Activated CD8-positive, alpha-beta T cell treated with anti-CD3 and anti-CD28 coated beads, Interleukin-2, amount 10 ng/mL, durations not matched to agents 7 days and 5 days (primary cell): Measurements from ENCODE around the gene TCF25. TPM values are rescaled to one million over a fixed set of nuclear protein-coding genes. Genes with fewer than 3 reads are reported as not detected.
A peak's percentile ranks its signal among the peaks of the same experiment; 100 is the strongest.

ENCODE experiments used
- ATAC-seq: fragments of 150-1000 bp; cut with Tn5 transposase; one replicate; pipeline ENCODE4 v1.10.0; 2021; ENCODE audit warnings: moderate library complexity
- CTCF ChIA-PET: fragments of 350-600 bp; sonication (Branson Sonifier 250); formaldehyde crosslinking; loops from one replicate; lab custom pipeline; 2021; ENCODE audit warnings: antibody characterized with exemption; lab: Charles Lee
- POLR2A ChIA-PET: fragments of 350-600 bp; sonication (Branson Sonifier 250); formaldehyde crosslinking; loops from one replicate; lab custom pipeline; 2021; ENCODE audit warnings: antibody characterized with exemption; lab: Charles Lee
- DNase-seq: peaks from one replicate; pipeline ENCODE4 v3.0.0-alpha.2; 2020
- H3K27ac Mint-ChIP-seq: one replicate; pipeline ENCODE4 v1.8.0; 2021; ENCODE audit warnings: mild to moderate bottlenecking, mixed read lengths
- H3K27me3 Mint-ChIP-seq: one replicate; pipeline ENCODE4 v1.8.0; 2021; ENCODE audit warnings: low read depth, mixed read lengths
- H3K36me3 Mint-ChIP-seq: one replicate; pipeline ENCODE4 v1.8.0; 2021; ENCODE audit warnings: low read depth, mixed read lengths
- H3K4me1 Mint-ChIP-seq: one replicate; pipeline ENCODE4 v1.8.0; 2021; ENCODE audit warnings: low read depth, mixed read lengths
- H3K4me3 Mint-ChIP-seq: one replicate; pipeline ENCODE4 v1.8.0; 2021; ENCODE audit warnings: mild to moderate bottlenecking, mixed read lengths
- H3K9me3 Mint-ChIP-seq: one replicate; pipeline ENCODE4 v1.8.0; 2022; ENCODE audit warnings: mixed read lengths; ENCODE audit not compliant: insufficient read depth
- total RNA-seq, 2 experiments: library from RNA; stranded (reverse); gene quantifications; one replicate each; pipeline ENCODE4 v1.2.3, GENCODE V29; 2021

TCF25 gene
- total RNA-seq, 2 experiments from 2014 or later, result 169 to 178 TPM

GRCh38 chr16:89883346-89884040 lies 10.1 kb downstream of the TCF25 start:
- ATAC-seq (no peak), DNase-seq (no peak)
- ChIA-PET CTCF (no interaction called here), POLR2A (no interaction called here)
- Mint-ChIP-seq H3K4me1 (peaks cover 5% of the 10 kb centered on the region), H3K27ac (no peak overlapping the region), H3K27me3 (no peaks in the 10 kb centered on the region), H3K36me3 (peaks cover 55% of the 10 kb centered on the region), H3K4me3 (no peak overlapping the region), H3K9me3 (no peaks in the 10 kb centered on the region)

DNA sequence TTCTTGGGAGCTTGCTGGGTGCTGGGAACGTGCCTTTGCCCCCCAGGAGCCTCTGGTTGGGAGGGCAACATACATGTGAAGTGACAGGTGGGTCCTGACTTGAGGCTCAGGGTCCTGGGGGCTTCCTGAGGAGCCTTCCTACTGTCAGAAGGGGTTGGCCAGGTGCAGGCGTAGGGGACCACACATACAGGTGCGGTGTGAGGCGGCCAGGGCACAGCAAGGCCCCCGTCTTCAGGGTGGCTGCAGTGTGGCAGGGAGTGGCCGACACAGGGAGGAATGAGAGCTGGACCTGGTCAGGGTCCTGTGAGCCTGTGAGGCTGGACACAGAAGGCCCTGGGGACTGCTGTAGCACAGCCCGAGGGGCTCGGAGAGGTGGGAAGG lies 10.6 kb downstream of the TCF25 start:
- H3K27ac Mint-ChIP-seq, result no peak overlapping the region
- peaks cover 5% of the 10 kb centered on the region for H3K4me1 Mint-ChIP-seq
- H3K9me3 Mint-ChIP-seq, result no peaks in the 10 kb centered on the region
- no peaks in the 10 kb centered on the region for H3K27me3 Mint-ChIP-seq
- ATAC-seq, result no peak
- H3K36me3 Mint-ChIP-seq, result peaks cover 53% of the 10 kb centered on the region
- no peak overlapping the region for H3K4me3 Mint-ChIP-seq
- ChIA-PET POLR2A (no interaction called here), CTCF (no interaction called here)
- DNase-seq, result no peak

DNA sequence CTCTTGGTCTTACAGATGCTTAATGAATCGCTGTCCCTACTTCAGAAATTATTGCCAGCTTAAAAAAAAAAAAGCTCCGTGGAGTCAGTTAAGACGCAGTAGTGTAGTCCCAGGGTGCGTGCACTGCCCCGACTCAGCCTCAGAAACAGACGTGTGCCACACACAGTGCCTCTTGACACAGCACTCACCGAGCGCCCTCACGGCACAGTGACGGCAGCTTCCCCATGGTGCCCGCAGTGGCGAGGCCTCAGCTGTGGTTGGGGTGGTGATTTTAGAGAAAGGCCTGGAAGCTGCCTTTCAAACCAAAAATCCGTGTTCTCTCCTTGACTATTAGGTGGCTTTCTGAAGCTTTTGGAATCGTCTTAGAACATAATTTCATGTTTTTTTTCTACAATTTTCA lies 13.9 kb downstream of the TCF25 start:
- no peaks in the 10 kb centered on the region for H3K27me3 Mint-ChIP-seq
- POLR2A ChIA-PET, result interaction anchor here (1.8 kb wide), 1 partner anchor 14 kb away, joined by 7 read pairs; the partner anchor contains the start of gene TCF25
- no peak overlapping the region for H3K4me3 Mint-ChIP-seq
- H3K9me3 Mint-ChIP-seq, result no peaks in the 10 kb centered on the region
- peaks cover 12% of the 10 kb centered on the region for H3K4me1 Mint-ChIP-seq
- CTCF ChIA-PET, result interaction anchor here (1.2 to 2.2 kb wide), 2 partner anchors 11 to 23 kb away, joined by 5 to 7 read pairs; no protein-coding TSS in a partner anchor
- no peak overlapping the region for H3K27ac Mint-ChIP-seq
- DNase-seq, result no peak
- peaks cover 59% of the 10 kb centered on the region for H3K36me3 Mint-ChIP-seq
- ATAC-seq, result no peak

DNA sequence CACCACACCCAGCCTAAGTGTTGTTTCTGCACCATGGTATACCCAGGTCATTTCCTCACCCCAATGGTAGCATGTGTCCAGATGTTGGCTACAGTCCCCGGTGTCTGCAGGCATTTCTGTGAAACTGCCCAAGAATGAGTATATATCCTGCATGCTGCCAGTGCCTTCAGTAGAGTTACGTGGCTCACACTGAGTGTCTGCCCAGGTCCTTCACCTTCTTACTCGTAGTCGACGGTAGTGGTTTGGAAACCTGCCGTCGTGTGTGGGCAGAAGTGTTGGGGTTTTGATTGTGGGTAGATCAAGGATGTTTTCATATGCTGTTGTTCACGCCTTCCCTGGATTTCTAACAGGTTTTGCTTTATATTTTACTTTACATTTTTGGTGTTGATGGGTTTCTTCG lies 16.8 kb downstream of the TCF25 start:
- DNase-seq, result peak; percentile 36
- POLR2A ChIA-PET, result no interaction called here
- Mint-ChIP-seq H3K9me3 (no peaks in the 10 kb centered on the region), H3K27me3 (no peaks in the 10 kb centered on the region), H3K4me1 (peaks cover 12% of the 10 kb centered on the region), H3K27ac (no peak overlapping the region), H3K36me3 (peaks cover 42% of the 10 kb centered on the region), H3K4me3 (no peak overlapping the region)
- peak; percentile 52 for ATAC-seq
- CTCF ChIA-PET, result interaction anchor here (1.0 kb wide), 1 partner anchor 20 kb away, joined by 7 read pairs; no protein-coding TSS in a partner anchor

GRCh38 chr16:89890886-89891657 lies 17.7 kb downstream of the TCF25 start:
- POLR2A ChIA-PET, result no interaction called here
- Mint-ChIP-seq H3K27ac (peak overlapping the region; percentile 28), H3K4me1 (peaks cover 12% of the 10 kb centered on the region), H3K36me3 (peaks cover 39% of the 10 kb centered on the region), H3K9me3 (no peaks in the 10 kb centered on the region), H3K27me3 (no peaks in the 10 kb centered on the region), H3K4me3 (no peak overlapping the region)
- CTCF ChIA-PET, result interaction anchor here (1.0 kb wide), 1 partner anchor 19 kb away, joined by 7 read pairs; no protein-coding TSS in a partner anchor
- ATAC-seq, result no peak
- DNase-seq, result no peak

GRCh38 chr16:89892055-89892630 lies 18.8 kb downstream of the TCF25 start:
- H3K4me1 Mint-ChIP-seq, result peaks cover 12% of the 10 kb centered on the region
- no peaks in the 10 kb centered on the region for H3K9me3 Mint-ChIP-seq
- DNase-seq (no peak), ATAC-seq (no peak)
- H3K36me3 Mint-ChIP-seq, result peaks cover 36% of the 10 kb centered on the region
- no peaks in the 10 kb centered on the region for H3K27me3 Mint-ChIP-seq
- no peak overlapping the region for H3K27ac Mint-ChIP-seq
- ChIA-PET CTCF (no interaction called here), POLR2A (no interaction called here)
- no peak overlapping the region for H3K4me3 Mint-ChIP-seq

DNA sequence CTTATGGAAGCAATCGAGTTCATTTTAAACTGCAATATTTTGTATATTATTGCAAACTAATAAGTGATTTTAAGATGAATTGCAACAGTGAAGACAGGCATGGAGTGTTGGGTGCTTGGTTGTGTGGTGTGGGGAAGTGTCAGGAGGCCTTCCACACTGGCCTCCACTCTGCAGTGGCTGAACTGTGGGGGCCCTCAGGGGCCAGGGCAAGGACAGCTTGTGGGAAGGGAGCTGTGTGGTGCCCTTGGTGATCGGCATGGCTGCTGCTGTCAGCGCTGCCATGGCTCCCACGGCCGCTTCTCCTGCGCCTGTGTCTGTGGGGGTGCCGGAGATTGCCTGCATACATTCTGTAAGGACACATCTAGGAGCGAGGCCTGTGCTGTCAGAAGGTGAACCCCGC lies 19.2 kb downstream of the TCF25 start:
- DNase-seq, result no peak
- Mint-ChIP-seq H3K4me3 (no peak overlapping the region), H3K27ac (no peak overlapping the region), H3K36me3 (peaks cover 35% of the 10 kb centered on the region), H3K9me3 (no peaks in the 10 kb centered on the region), H3K4me1 (peaks cover 12% of the 10 kb centered on the region), H3K27me3 (no peaks in the 10 kb centered on the region)
- ChIA-PET CTCF (no interaction called here), POLR2A (no interaction called here)
- no peak for ATAC-seq

- DNase-seq (no peak), ATAC-seq (no peak)
- peaks cover 12% of the 10 kb centered on the region for H3K4me1 Mint-ChIP-seq
- ChIA-PET POLR2A (no interaction called here), CTCF (no interaction called here)
- H3K27me3 Mint-ChIP-seq, result no peaks in the 10 kb centered on the region
- no peak overlapping the region for H3K4me3 Mint-ChIP-seq
- H3K9me3 Mint-ChIP-seq, result no peaks in the 10 kb centered on the region
- H3K36me3 Mint-ChIP-seq, result peaks cover 34% of the 10 kb centered on the region
- no peak overlapping the region for H3K27ac Mint-ChIP-seq
Measured at GRCh38 chr16:89893642-89894548, 20.5 kb downstream of the TCF25 start.

DNA sequence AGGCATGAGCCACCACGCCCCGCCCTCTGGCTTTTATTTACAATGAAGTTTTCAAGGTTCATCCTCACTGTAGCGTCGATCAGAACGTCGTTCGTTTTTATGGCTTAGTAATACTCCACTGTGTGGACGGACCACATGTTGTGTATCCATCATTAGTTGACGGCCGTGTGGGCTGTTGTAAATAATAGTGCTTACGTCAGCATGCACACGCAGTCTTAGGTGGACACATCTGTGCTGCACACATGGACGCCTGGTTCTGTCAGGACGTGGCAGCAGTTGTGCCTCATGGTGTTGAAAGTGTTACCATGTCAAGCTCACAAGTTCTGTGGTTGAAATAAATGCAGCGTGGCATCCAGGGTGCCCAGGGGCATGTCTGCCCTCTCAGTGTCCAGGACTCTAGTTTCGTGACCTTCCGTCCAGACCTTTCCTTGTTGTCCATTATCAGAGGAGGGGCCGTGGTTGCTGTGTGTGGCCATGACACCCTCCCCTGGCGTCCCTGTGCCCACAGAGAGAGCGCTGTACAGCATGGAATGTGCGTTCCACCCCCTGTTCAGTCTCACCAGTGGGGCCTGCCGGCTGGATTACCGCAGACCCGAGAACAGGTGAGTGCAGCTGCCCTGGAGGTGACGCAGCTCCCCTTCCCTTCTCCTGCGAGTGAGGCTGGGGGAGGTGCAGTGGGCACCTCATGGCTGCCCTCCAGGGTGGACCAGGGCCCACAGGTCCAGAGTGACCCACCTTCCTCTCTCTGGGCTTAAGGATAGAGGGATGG lies 22.3 kb downstream of the TCF25 start:
- ChIA-PET POLR2A (no interaction called here), CTCF (interaction anchor here (0.9 to 1.4 kb wide), 2 partner anchors 15 to 195 kb away, joined by 3 to 6 read pairs; no protein-coding TSS in a partner anchor)
- DNase-seq (no peak), ATAC-seq (no peak)
- H3K4me3 Mint-ChIP-seq, result no peak overlapping the region
- H3K9me3 Mint-ChIP-seq, result no peaks in the 10 kb centered on the region
- H3K36me3 Mint-ChIP-seq, result peaks cover 40% of the 10 kb centered on the region
- peaks cover 3% of the 10 kb centered on the region for H3K4me1 Mint-ChIP-seq
- no peak overlapping the region for H3K27ac Mint-ChIP-seq
- H3K27me3 Mint-ChIP-seq, result no peaks in the 10 kb centered on the region

DNA sequence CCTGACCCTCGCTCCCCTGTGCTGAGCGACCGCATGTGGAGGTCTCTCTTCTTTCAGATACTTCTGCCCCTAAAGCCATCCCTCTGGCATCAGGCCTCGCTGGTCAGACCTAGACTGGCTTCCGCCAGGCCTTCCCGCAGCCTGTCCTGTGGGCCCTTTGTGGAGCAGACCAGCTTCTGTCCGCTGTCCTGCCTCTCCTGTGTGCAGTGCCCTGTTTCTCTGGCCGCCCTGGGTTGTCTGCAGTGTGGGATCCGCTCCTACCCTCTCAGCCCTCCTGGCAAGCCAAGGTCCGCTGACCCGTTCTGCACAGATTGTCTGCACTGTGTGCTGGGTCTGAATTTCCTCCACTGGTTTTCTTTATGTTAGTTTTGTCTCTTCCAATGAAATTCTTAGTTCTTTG lies 23.8 kb downstream of the TCF25 start:
- no peaks in the 10 kb centered on the region for H3K27me3 Mint-ChIP-seq
- H3K9me3 Mint-ChIP-seq, result no peaks in the 10 kb centered on the region
- ChIA-PET POLR2A (no interaction called here), CTCF (no interaction called here)
- no peak overlapping the region for H3K4me3 Mint-ChIP-seq
- no peaks in the 10 kb centered on the region for H3K4me1 Mint-ChIP-seq
- H3K36me3 Mint-ChIP-seq, result peaks cover 34% of the 10 kb centered on the region
- no peak overlapping the region for H3K27ac Mint-ChIP-seq
- ATAC-seq (no peak), DNase-seq (no peak)
